Measurements from ENCODE around the gene ZBTB20.

Gene ZBTB20

DNA sequence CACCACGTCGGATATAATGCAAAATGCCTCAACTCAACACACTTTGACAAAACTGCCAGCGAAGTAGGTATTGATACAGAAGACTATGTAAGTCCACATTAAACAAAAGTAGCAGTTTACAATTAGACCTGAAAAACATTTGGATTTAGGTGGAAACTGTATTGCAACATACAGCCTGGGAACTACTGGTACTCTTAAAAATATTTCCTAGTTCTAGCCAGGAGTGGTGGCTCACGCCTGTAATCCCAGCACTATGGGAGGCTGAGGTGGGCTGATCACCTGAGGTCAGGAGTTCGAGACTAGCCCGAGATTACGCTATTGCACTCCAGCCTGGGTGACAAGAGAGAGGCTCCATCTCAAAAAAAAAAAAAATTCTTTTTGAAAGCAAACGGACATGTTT lies 246.2 kb downstream of the ZBTB20 start:
- no peak for DNase-seq

DNA sequence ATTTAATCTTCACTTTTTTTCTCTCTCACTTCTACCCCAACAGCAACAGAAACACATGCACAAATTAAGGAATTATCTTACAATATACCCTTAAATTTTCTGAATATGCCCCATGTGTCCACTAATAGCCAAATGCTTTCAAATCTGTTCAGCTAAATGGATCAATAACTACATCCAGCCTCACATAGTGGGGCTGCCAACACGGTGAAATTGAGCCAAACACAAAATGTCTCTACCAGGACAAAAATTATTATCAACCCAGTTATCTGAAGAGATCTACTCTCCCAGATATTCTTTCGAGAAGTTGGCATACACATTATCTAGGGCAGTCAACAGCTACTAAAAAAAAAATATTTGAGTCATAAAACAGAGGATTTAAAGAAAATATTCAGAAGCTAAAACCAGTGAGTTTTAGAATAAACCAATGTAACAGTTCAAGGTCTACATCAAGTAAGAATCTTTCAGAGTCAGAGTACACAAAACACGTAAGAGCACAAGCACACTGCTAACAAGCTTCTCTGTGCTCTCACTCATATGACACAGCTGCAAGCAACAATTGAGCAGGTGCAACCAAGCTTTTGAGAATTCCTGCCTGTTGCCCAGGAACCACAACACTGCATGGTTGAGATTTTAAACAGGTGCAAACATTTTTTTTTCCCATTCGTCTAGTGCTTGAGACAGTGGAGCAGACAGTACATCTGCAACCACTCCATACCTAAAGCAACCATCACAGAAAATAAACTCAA lies 247.7 kb downstream of the ZBTB20 start:
- peak; percentile 95 for DNase-seq

- DNase-seq, result no peak
Observed at GRCh38 chr3:114896978-114897377, 250.1 kb downstream of the ZBTB20 start.

DNA sequence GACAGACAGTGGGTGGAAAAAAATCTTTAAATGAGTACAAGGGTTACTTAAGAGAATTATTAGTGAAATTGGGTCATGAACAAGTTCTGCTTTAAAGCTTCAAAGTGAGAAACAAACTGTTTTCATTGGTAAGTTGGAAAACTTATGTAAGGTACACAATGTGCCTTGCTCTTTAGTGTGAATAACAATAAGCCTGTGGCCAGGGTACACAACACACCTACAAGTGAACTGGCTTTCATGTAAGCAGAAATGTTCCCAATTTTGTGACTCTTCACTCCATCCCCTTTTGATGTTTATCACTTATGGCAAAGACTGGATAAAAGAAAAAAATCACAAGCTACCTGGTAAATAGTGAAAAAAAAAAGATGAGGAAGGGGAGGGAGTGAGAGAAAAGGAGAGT lies 253.7 kb downstream of the ZBTB20 start:
- DNase-seq, result no peak

GRCh38 chr3:114892880-114893279 lies 254.2 kb downstream of the ZBTB20 start:
- no peak for DNase-seq

- DNase-seq, result peak; percentile 19
Observed at GRCh38 chr3:114892131-114892879, 254.8 kb downstream of the ZBTB20 start.

DNA sequence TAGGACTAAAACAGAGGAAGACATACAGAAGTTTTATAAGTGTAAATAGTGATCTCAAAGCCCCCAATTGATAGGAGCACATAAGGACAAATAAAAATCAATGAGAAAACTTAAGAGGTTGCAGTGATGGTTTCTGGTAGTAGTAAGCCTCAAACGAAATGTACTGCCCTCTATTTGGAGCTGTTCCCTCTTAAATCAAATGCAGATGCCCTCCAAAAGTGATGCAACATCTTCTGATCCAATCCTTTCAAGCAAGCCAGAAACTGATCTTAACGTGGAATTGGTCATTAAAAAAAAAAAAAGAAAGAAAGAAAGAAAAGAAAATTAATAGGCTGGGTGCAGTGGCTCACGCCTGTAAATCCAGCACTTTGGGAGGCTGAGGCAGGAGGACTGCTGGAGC lies 259.3 kb downstream of the ZBTB20 start:
- DNase-seq, result no peak

DNA sequence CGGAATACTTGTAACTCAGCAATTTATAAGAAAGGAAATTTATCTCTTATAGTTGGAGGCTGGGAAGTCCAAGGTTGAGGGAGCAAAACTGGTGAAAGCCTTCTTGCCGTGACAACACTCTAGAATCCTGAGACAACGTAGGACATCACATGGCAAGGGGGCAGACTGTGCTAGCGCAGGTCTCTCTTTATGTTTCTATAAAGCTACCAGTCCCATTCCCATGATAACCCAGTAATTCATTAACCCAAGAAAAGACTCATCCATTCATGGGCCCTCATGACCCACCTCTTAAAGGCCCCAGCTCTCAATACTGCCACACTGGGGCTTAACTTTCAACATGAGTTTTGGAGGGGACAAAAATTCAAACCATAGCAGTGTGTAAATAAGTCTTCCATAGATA lies 260.2 kb downstream of the ZBTB20 start:
- no peak for DNase-seq

DNA sequence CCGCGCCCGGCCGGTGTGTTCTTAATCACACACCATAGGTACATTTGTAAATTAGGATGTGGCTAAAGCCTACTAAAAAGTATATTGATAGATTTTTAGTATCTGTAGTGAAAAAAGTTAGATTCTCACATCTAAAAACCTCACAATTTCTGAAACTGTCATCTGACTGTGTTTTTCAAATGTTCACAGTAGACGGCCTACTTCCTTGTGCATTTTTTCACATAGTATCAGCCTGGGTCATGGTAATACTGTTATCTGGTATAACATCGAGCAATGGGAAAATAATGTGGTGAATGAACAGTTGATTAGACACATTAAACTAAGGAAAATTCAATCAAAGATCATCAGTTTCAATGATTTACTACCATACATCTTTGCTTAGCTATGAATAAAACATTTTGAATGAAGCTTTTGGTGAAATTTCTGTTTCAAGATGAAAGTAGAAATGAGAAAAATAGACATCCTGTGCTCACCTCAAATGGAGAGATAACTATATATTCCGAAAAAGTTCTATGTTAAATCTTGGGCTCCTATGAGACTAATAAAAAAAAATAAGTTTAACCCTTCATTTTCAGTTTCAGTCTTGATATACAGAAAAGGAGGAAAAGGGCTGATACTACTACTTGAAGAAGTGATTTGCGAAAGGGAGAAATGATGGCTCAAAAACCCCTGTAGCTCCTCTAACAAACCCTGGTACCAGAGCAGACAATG lies 262.7 kb downstream of the ZBTB20 start:
- DNase-seq, result no peak

DNA sequence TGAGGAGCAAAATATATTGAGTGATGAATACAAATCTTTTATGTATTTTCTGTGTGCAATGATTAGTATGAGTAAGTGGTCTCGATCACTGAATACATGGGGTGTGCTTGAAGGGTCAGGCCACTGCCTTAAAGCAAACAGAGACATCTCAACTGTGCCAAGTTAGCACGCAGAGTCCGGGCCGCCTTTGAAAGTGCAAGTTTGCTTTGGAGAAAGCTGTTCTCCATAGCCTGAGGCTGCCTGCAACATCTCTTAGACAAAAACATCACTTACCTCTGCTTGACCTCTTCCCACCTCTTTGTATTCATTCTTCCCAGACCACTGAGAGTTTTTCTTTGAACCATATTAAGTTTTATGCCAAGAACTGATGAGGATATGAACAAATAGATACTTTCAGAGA lies 267.0 kb downstream of the ZBTB20 start:
- peak; percentile 74 for DNase-seq

DNA sequence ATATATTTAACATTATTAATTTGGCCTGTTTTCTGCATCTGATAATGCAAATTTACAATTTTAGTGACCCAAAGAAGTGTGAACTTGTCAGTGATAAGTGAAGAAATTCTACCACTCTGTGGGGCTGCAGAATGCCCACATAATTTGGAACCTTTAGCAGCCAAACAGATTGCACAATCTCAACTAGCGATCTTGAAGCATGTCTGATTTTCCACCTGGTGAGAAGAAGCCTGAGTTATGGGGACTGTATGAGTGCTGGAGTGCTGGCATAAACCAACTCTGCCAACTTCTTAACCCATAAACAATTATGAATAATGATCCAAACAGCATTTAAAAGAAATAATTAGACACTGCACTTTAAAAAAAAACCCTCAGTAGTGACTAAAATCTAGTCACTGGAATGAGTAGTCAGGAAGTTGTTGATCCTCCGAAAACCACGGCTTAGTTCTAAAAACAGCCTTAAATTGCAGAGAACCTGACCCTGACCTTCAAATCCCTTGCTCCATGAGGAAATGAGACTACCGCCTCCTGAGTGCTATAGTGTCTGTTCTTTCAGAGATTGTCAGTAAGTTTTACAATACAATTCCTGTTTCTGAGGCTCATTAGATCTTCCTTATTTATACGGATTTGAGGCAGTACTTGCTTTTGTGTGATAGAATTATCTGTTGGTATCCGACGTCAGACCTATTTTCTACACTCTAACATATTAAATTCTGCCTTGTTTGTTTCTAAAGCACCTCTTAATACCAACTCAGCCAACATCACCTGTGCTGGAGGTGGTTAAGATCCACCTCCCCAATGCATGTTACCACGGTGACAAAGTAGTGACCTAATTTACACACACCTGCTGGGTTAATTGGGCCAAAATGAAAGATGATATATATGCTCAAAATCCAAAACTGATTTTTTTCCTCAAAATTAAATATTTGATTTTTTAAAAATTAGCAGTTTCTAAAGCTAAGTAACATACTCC lies 267.7 kb downstream of the ZBTB20 start:
- peak; percentile 83 for DNase-seq

DNA sequence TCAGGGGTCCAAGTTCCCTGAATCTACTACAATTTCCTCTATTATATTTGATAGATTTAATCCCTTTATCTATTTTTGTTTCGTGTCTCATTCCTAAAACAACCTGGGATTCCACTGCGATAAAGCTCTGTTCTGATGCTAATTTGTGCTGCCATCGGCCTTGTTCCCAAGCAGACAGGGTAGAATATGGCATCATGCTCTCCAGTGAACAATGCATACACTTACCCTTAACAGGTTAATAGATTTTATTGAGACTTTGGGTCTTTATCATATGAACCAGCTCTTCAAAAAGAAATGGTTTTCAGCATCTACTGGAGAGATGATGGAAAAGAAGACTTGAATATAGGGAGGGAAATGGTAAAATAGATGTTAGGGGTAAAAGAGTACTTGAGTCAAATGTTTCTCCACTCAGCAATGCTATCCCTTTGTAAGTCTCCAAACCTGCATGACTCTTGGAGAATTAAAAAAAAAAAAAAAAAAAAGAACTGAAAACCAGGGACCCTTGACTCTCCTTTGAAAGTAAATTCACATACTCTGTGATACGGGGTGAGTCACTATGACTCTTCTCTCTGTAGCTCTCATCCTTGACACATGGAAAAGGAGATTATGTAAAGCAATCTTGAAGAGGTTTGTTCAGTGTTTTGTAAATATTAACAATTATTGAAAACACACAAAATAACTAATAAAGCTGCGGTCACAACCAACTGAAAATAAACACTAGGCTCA lies 268.8 kb downstream of the ZBTB20 start:
- DNase-seq, result no peak

GRCh38 chr3:114877378-114878113 lies 269.5 kb downstream of the ZBTB20 start:
- DNase-seq, result peak; percentile 16

- DNase-seq, result peak; percentile 12
Observed at GRCh38 chr3:114874522-114874971, 272.5 kb downstream of the ZBTB20 start.

DNA sequence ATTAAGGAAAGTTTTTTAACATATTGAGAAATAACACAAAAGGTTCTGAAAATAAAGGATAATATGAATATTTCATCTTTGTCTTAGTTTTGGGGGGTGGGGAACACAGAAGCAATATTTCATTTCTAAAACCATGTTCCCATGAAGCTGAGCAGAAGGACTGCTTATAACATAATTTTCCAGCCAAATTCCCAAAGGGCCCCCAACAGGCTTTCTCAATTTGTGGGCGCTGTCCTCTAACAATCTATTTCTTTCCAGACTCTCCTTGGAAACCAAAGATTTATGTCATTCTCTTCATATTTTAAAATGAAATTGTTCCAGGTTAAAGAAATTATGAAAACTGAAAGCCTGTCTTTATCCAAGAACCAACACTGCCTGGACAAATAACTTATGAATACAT lies 273.5 kb downstream of the ZBTB20 start:
- no peak for DNase-seq

DNA sequence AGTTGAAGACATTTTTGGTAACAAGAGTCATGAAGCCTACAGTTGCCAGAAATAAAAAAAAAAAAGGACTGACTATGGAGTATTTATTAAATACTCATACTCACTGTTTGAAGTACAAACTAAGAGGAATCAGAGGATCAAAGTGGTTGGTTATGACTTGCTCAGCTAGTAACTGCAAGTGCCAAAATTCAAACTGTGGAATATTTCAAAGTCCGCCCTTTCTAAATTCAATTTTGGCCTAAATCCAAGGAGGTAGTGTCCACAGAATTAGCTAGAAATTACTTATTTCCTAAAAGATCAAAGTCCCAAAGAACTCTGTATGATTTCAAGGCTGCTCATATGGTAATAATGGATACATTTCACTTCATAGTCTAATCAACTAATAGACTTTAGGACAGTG lies 274.5 kb downstream of the ZBTB20 start:
- DNase-seq, result no peak

- DNase-seq, result no peak
Observed at GRCh38 chr3:114872050-114872449, 275.0 kb downstream of the ZBTB20 start.

GRCh38 chr3:114867835-114868503 lies 279.1 kb downstream of the ZBTB20 start:
- no peak for DNase-seq

DNA sequence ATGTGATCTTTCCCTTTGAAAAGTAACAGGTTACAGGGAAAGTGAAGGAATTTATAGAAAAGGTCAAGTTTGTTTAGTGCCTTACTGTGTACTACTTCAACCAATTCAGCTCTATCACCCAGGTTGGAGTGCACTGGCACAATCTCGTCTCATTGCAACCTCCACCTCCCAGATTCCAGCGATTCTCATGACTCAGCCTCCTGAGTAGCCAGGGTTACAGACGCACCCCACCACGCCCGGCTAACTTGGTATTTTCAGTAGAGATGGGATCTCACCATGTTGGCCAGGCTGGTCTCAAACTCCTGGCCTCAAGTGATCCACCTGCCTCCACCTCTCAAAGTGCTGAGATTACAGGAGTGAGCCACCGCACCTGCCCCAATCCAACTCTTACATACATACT lies 279.7 kb downstream of the ZBTB20 start:
- no peak for DNase-seq

DNA sequence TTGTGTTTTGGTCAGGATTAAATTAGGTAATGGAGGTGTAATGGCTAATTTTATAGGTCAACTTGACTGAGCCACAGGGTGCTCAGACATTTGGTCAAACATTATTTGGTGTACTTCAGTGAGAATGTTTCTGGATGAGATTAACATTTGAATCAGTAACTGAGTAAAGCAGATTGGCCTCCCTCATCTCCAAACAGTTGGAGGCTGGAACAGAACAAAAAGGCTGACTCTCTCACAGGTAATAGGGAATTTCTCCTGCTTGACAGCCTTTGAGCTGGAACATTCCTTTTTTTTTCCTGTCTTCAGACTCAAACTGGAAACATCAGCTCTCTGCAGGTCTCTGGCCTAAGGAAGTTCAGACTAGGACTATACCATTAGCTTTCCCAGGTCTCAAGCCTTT lies 280.7 kb downstream of the ZBTB20 start:
- no peak for DNase-seq

GRCh38 chr3:114864970-114865369 lies 282.1 kb downstream of the ZBTB20 start:
- DNase-seq, result no peak

All from NCI-H1436 (cell line).